Caco-2 (cell line): ENCODE measurements around the gene GPRASP3. TPM values are rescaled to one million over a fixed set of nuclear protein-coding genes. Genes with fewer than 3 reads are reported as not detected.

Source experiments
- BruUV-seq: library from RNA; stranded (reverse); fragments of 400-500 nt; replicated peaks from 2 replicates; lab custom pipeline; 2021; lab: Mats Ljungman, UMichigan
- CTCF ChIA-PET: fragments of 300-600 bp; sonication (Branson Sonifier 250); formaldehyde crosslinking; loops from one replicate; lab custom pipeline; 2022; ENCODE audit warnings: antibody characterized with exemption; lab: Charles Lee
- POLR2A ChIA-PET: fragments of 300-600 bp; sonication (Branson Sonifier 250); formaldehyde crosslinking; loops from one replicate; lab custom pipeline; 2022; ENCODE audit warnings: antibody characterized with exemption; lab: Charles Lee
- DNase-seq, 2 experiments: peaks; one replicate each; pipeline versions ENCODE4 v3.0.0 to v3.0.0-alpha.2; 2020 to 2022
- H3K27me3 ChIP-seq: replicated peaks from 2 replicates; pipeline ENCODE4 v1.6.0; 2011; ENCODE audit warnings: low read length; ENCODE audit not compliant: control insufficient read depth, insufficient read depth
- H3K36me3 ChIP-seq: 2 replicates; pipeline ENCODE4 v1.5.1; 2011; ENCODE audit warnings: low read length; ENCODE audit not compliant: control insufficient read depth, insufficient read depth
- H3K4me1 ChIP-seq: fragments of 250-450 bp; sonication (Bioruptor Pico); 2 replicates; pipeline ENCODE4 v1.5.1; 2020; ENCODE audit warnings: mild to moderate bottlenecking
- H3K4me3 ChIP-seq: 2 replicates; pipeline ENCODE4 v1.5.1; 2011; ENCODE audit warnings: low read depth, mild to moderate bottlenecking, control low read depth, low read length
- H3K9me3 ChIP-seq: fragments of 250-450 bp; sonication (Bioruptor Pico); 2 replicates; pipeline ENCODE4 v1.5.1; 2020; ENCODE audit warnings: mild to moderate bottlenecking, moderate library complexity
- H3K27ac Mint-ChIP-seq: one replicate; pipeline ENCODE4 v1.8.0; 2022; ENCODE audit warnings: mixed read lengths; ENCODE audit not compliant: unreplicated experiment
- H3K27me3 Mint-ChIP-seq: one replicate; pipeline ENCODE4 v1.8.0; 2022; ENCODE audit warnings: mixed read lengths; ENCODE audit not compliant: insufficient read depth, unreplicated experiment
- H3K36me3 Mint-ChIP-seq: one replicate; pipeline ENCODE4 v1.8.0; 2022; ENCODE audit warnings: mild to moderate bottlenecking, mixed read lengths; ENCODE audit not compliant: insufficient read depth, unreplicated experiment
- H3K4me1 Mint-ChIP-seq: one replicate; pipeline ENCODE4 v1.8.0; 2022; ENCODE audit warnings: low read depth, mixed read lengths; ENCODE audit not compliant: unreplicated experiment
- H3K4me3 Mint-ChIP-seq: one replicate; pipeline ENCODE4 v1.8.0; 2022; ENCODE audit warnings: mild to moderate bottlenecking, moderate library complexity, mixed read lengths; ENCODE audit not compliant: unreplicated experiment
- H3K9me3 Mint-ChIP-seq: one replicate; pipeline ENCODE4 v1.8.0; 2022; ENCODE audit warnings: mixed read lengths; ENCODE audit not compliant: unreplicated experiment
- CTCF ChIP-seq, 2 experiments: fragments of 200-600 bp in 1 of 2; IDR thresholded peaks; 1 replicate in 1 of 2; 2 replicates in 1 of 2; pipeline versions ENCODE4 v1.5.1 to v1.8.0; 2011 to 2022; ENCODE audit warnings: antibody characterized with exemption in 1 of 2, control low read depth in 1 of 2, inconsistent platforms in 1 of 2, low read depth in 1 of 2, low read length in 1 of 2, mild to moderate bottlenecking in 1 of 2, moderate library complexity in 1 of 2; ENCODE audit not compliant: insufficient read depth in 1 of 2, severe bottlenecking in 1 of 2, unreplicated experiment in 1 of 2
- intact Hi-C: fragments of 100-400 bp; cut with micrococcal nuclease; formaldehyde crosslinking; loops from one replicate; pipeline ENCODE4 v1.10.0; 2022; ENCODE audit not compliant: unreplicated experiment
- total RNA-seq: library from RNA; stranded (reverse); gene quantifications from 2 replicates; pipeline ENCODE4 v1.2.3, GENCODE V29; 2022

Gene GPRASP3
- total RNA-seq, 1 experiment from 2014 or later: 2.6 TPM

GRCh38 chrX:102765809-102766208 lies 45.3 kb downstream of the GPRASP3 start:
- H3K27ac Mint-ChIP-seq: no peak overlapping the region
- CTCF ChIA-PET: no interaction called here
- no peaks in the 10 kb centered on the region for H3K4me1 Mint-ChIP-seq
- H3K9me3 Mint-ChIP-seq: no peaks in the 10 kb centered on the region
- H3K4me3 Mint-ChIP-seq: no peak overlapping the region
- no peak for DNase-seq
- H3K4me3 ChIP-seq: no peak overlapping the region
- intact Hi-C loops: no loop called here
- H3K4me1 ChIP-seq: no peaks in the 10 kb centered on the region
- no peak for TF ChIP-seq CTCF (IDR thresholded peaks at IDR 0.05; ENCODE audit: insufficient read depth in 1 of 2, low read depth in 1 of 2, low read length in 1 of 2, severe bottlenecking in 1 of 2, unreplicated experiment in 1 of 2)
- no peaks in the 10 kb centered on the region for H3K27me3 Mint-ChIP-seq
- no peaks in the 10 kb centered on the region for H3K9me3 ChIP-seq
- no peaks in the 10 kb centered on the region for H3K36me3 ChIP-seq
- POLR2A ChIA-PET: no interaction called here
- H3K36me3 Mint-ChIP-seq: peaks cover 7% of the 10 kb centered on the region
- no TSS peak for BruUV-seq
- no peaks in the 10 kb centered on the region for H3K27me3 ChIP-seq

GRCh38 chrX:102767287-102767686 lies 46.7 kb downstream of the GPRASP3 start:
- H3K4me3 Mint-ChIP-seq: peak overlapping the region; percentile 37
- H3K4me1 Mint-ChIP-seq: no peaks in the 10 kb centered on the region
- Histone ChIP-seq H3K4me1 (no peaks in the 10 kb centered on the region), H3K4me3 (no peak overlapping the region), H3K9me3 (no peaks in the 10 kb centered on the region), H3K27me3 (no peaks in the 10 kb centered on the region), H3K36me3 (no peaks in the 10 kb centered on the region)
- ChIA-PET POLR2A (no interaction called here), CTCF (no interaction called here)
- TF ChIP-seq CTCF (IDR thresholded peaks at IDR 0.05; ENCODE audit: insufficient read depth in 1 of 2, low read depth in 1 of 2, low read length in 1 of 2, severe bottlenecking in 1 of 2, unreplicated experiment in 1 of 2): no peak
- intact Hi-C loops: no loop called here
- DNase-seq: no peak
- peaks cover 7% of the 10 kb centered on the region for H3K36me3 Mint-ChIP-seq
- no peaks in the 10 kb centered on the region for H3K27me3 Mint-ChIP-seq
- no TSS peak for BruUV-seq
- no peaks in the 10 kb centered on the region for H3K9me3 Mint-ChIP-seq
- H3K27ac Mint-ChIP-seq: peak overlapping the region; percentile 99

- Histone ChIP-seq H3K9me3 (no peaks in the 10 kb centered on the region), H3K4me3 (peak overlapping the region; percentile 59), H3K27me3 (no peaks in the 10 kb centered on the region), H3K4me1 (no peaks in the 10 kb centered on the region), H3K36me3 (no peaks in the 10 kb centered on the region)
- H3K27me3 Mint-ChIP-seq: no peaks in the 10 kb centered on the region
- intact Hi-C loops: loop anchor here (2.0 kb wide), 1 partner anchor 110 kb away; no protein-coding TSS in a partner anchor
- H3K36me3 Mint-ChIP-seq: peaks cover 11% of the 10 kb centered on the region
- H3K27ac Mint-ChIP-seq: peak overlapping the region; percentile 99
- ChIA-PET POLR2A (interaction anchor here (0.6 kb wide), 1 partner anchor 180 kb away, joined by 3 read pairs; no protein-coding TSS in a partner anchor), CTCF (no interaction called here)
- H3K4me3 Mint-ChIP-seq: peak overlapping the region; percentile 88
- peak; percentile 85 to 89 for DNase-seq
- H3K9me3 Mint-ChIP-seq: no peaks in the 10 kb centered on the region
- TSS peak; percentile 52 for BruUV-seq
- TF ChIP-seq CTCF (IDR thresholded peaks at IDR 0.05; ENCODE audit: insufficient read depth in 1 of 2, low read depth in 1 of 2, low read length in 1 of 2, severe bottlenecking in 1 of 2, unreplicated experiment in 1 of 2): no peak
- H3K4me1 Mint-ChIP-seq: no peaks in the 10 kb centered on the region
Observed at GRCh38 chrX:102768987-102769761, 48.6 kb downstream of the GPRASP3 start.

Other genes starting within 250 kb of the GPRASP3 start
- not detected in 2 replicates for gene TCP11X2, start 248.9 kb upstream of the GPRASP3 start, total RNA-seq
- gene TMSB15A, start 204.0 kb upstream of the GPRASP3 start, total RNA-seq: not detected in 2 replicates
- 11.5 and 12.0 TPM in 2 replicates for gene ARMCX5, start 121.2 kb upstream of the GPRASP3 start, total RNA-seq
- 1.2 and 2.4 TPM in 2 replicates for gene GPRASP1, start 69.3 kb upstream of the GPRASP3 start, total RNA-seq
- gene GPRASP2, start 8.3 kb upstream of the GPRASP3 start, total RNA-seq: 1.9 and 2.7 TPM in 2 replicates
- 0.39 and 0.95 TPM in 2 replicates for gene RAB40AL, start 216.5 kb downstream of the GPRASP3 start, total RNA-seq